Measurements from ENCODE around the gene ALDH1A1. TPM values are rescaled to one million over a fixed set of nuclear protein-coding genes. Genes with fewer than 3 reads are reported as not detected.

The ALDH1A1 gene
- polyA plus RNA-seq, 1 of the 3 experiments (the other 2 are of a cell fraction): 0.03 TPM

- Histone ChIP-seq H3K9me2 (no peaks in the 10 kb centered on the region), H3K36me3 (replicated peaks in 1 of 2; ENCODE audit: control insufficient read depth in 1 of 2, insufficient read depth in 2 of 2, low read length in 1 of 2) (no peaks in the 10 kb centered on the region), H3K27me3 (ENCODE audit: insufficient read depth) (peaks cover 15% of the 10 kb centered on the region; the same call in 1 of the 2 replicates), H3F3A (replicated peaks; ENCODE audit: insufficient read depth) (no peaks in the 10 kb centered on the region), H3K79me2 (ENCODE audit: insufficient read depth) (no peaks in the 10 kb centered on the region), H3K27ac (ENCODE audit: low read depth in 2 of 2, low read length in 1 of 2) (no peak overlapping the region), H3K9ac (no peak overlapping the region), H3K9me3 (no peaks in the 10 kb centered on the region), H4K20me1 (ENCODE audit: insufficient read depth) (no peaks in the 10 kb centered on the region), H3K4me3 (ENCODE audit: low read depth in 2 of 2, low read length in 1 of 2) (no peak overlapping the region), H2AFZ (ENCODE audit: low read depth) (no peak overlapping the region), H3K4me2 (no peak overlapping the region), H3K4me1 (ENCODE audit: control insufficient read depth in 1 of 2, insufficient read depth in 2 of 2, low read depth in 1 of 2, low read length in 1 of 2) (no peaks in the 10 kb centered on the region)
- CTCF ChIA-PET: interaction anchor here (1.5 kb wide), 1 partner anchor 8 kb away, joined by 5 read pairs; no protein-coding TSS in a partner anchor
- POLR2A ChIA-PET: no interaction called here
- 36% methylated on average over 2 of the region's 2 CpGs for WGBS (ENCODE audit: low lambda C conversion rate)
- no peak for TF ChIP-seq FOXM1 (IDR thresholded peaks at IDR 0.05; ENCODE audit: low read depth)
- no peak for TF ChIP-seq MXI1 (IDR thresholded peaks at IDR 0.05; ENCODE audit: low read depth, low read length)
- no peak for DNase-seq
Observed at GRCh38 chr9:72874344-72874743, 78.5 kb downstream of the ALDH1A1 start.

- no peaks in the 10 kb centered on the region for H3K9me3 ChIP-seq
- H3K27me3 ChIP-seq (ENCODE audit: insufficient read depth): peaks cover 16% of the 10 kb centered on the region; the same call in 1 of the 2 replicates
- no peak for DNase-seq
- H3K79me2 ChIP-seq (ENCODE audit: insufficient read depth): no peaks in the 10 kb centered on the region
- H2AFZ ChIP-seq (ENCODE audit: low read depth): no peak overlapping the region
- H4K20me1 ChIP-seq (ENCODE audit: insufficient read depth): no peaks in the 10 kb centered on the region
- H3K4me3 ChIP-seq (ENCODE audit: low read depth in 2 of 2, low read length in 1 of 2): no peak overlapping the region
- H3K4me2 ChIP-seq: no peak overlapping the region
- TF ChIP-seq FOXJ3 (CRISPR knock-in tag; IDR thresholded peaks at IDR 0.05) (no peak), RXRA (IDR thresholded peaks at IDR 0.05; ENCODE audit: borderline replicate concordance, low read depth) (no peak), TEAD4 (IDR thresholded peaks at IDR 0.05; ENCODE audit: borderline replicate concordance, insufficient read depth) (no peak), PBX3 (IDR thresholded peaks at IDR 0.05) (no peak), ZBTB33 (IDR thresholded peaks at IDR 0.05; ENCODE audit: borderline replicate concordance, low read depth) (no peak), USF2 (IDR thresholded peaks at IDR 0.05; ENCODE audit: borderline replicate concordance, low read depth, low read length) (no peak), ELF1 (IDR thresholded peaks at IDR 0.05) (no peak), RAD21 (IDR thresholded peaks at IDR 0.05; ENCODE audit: low read length) (no peak), CTCF (IDR thresholded peaks at IDR 0.05) (no peak), GABPA (IDR thresholded peaks at IDR 0.05; ENCODE audit: low read depth) (no peak), SIN3A (IDR thresholded peaks at IDR 0.05; ENCODE audit: borderline replicate concordance, low read depth, low read length) (no peak), TAF1 (IDR thresholded peaks at IDR 0.05; ENCODE audit: borderline replicate concordance, low read depth, low read length) (no peak), RCOR1 (IDR thresholded peaks at IDR 0.05; ENCODE audit: low read length) (no peak), EP300 (IDR thresholded peaks at IDR 0.05; ENCODE audit: borderline replicate concordance in 1 of 2, low read depth in 1 of 2, low read length in 1 of 2) (no peak), NFIC (IDR thresholded peaks at IDR 0.05; ENCODE audit: borderline replicate concordance) (no peak), EZH2phosphoT487 (IDR thresholded peaks at IDR 0.05; ENCODE audit: borderline replicate concordance, low read depth) (no peak), GATA2 (CRISPR knock-in tag; IDR thresholded peaks at IDR 0.05) (no peak)
- ChIA-PET POLR2A (no interaction called here), CTCF (interaction anchor here (1.5 kb wide), 1 partner anchor 9 kb away, joined by 5 read pairs; no protein-coding TSS in a partner anchor)
- no peak overlapping the region for H3K9ac ChIP-seq
- no peak overlapping the region for H3K27ac ChIP-seq (ENCODE audit: low read depth in 2 of 2, low read length in 1 of 2)
- H3K9me2 ChIP-seq: no peaks in the 10 kb centered on the region
- no peaks in the 10 kb centered on the region for H3K4me1 ChIP-seq (ENCODE audit: control insufficient read depth in 1 of 2, insufficient read depth in 2 of 2, low read depth in 1 of 2, low read length in 1 of 2)
- no peaks in the 10 kb centered on the region for H3K36me3 ChIP-seq (replicated peaks in 1 of 2; ENCODE audit: control insufficient read depth in 1 of 2, insufficient read depth in 2 of 2, low read length in 1 of 2)
- WGBS (ENCODE audit: low lambda C conversion rate): 4% methylated on average over 1 of the region's 1 CpG
- no peaks in the 10 kb centered on the region for H3F3A ChIP-seq (replicated peaks; ENCODE audit: insufficient read depth)
Observed at GRCh38 chr9:72873456-72873855, 79.4 kb downstream of the ALDH1A1 start.
